ENCODE results near the gene OPCML.
A peak's percentile ranks its signal among the peaks of the same experiment; 100 is the strongest.

Gene OPCML

GRCh38 chr11:133096981-133097380, 435.3 kb downstream of the OPCML start:
- Histone ChIP-seq H3K4me1 (ENCODE audit: control insufficient read depth, insufficient read depth, low read length) (no peaks in the 10 kb centered on the region), H3K36me3 (ENCODE audit: control insufficient read depth, insufficient read depth, low read length) (no peaks in the 10 kb centered on the region), H3K27me3 (ENCODE audit: control insufficient read depth, insufficient read depth, low read length) (no peaks in the 10 kb centered on the region), H3K9me3 (ENCODE audit: control insufficient read depth, insufficient read depth, low read length) (no peaks in the 10 kb centered on the region), H3K4me3 (ENCODE audit: low read depth, low read length) (no peak overlapping the region), H3K9ac (ENCODE audit: low read depth, low read length) (no peak overlapping the region)

- Histone ChIP-seq H3K9me3 (ENCODE audit: control insufficient read depth, insufficient read depth, low read length) (no peaks in the 10 kb centered on the region), H3K36me3 (ENCODE audit: control insufficient read depth, insufficient read depth, low read length) (no peaks in the 10 kb centered on the region), H3K27me3 (ENCODE audit: control insufficient read depth, insufficient read depth, low read length) (peaks cover 10% of the 10 kb centered on the region), H3K4me1 (ENCODE audit: control insufficient read depth, insufficient read depth, low read length) (no peaks in the 10 kb centered on the region), H3K4me3 (ENCODE audit: low read depth, low read length) (no peak overlapping the region), H3K9ac (ENCODE audit: low read depth, low read length) (no peak overlapping the region)
These were observed 445.8 kb downstream of the OPCML start for GRCh38 chr11:133086518-133086917.

GRCh38 chr11:133082841-133083488, 449.3 kb downstream of the OPCML start:
- Histone ChIP-seq H3K4me3 (ENCODE audit: low read depth, low read length) (peak overlapping the region; percentile 65), H3K9me3 (ENCODE audit: control insufficient read depth, insufficient read depth, low read length) (no peaks in the 10 kb centered on the region), H3K9ac (ENCODE audit: low read depth, low read length) (peak overlapping the region; percentile 28), H3K27me3 (ENCODE audit: control insufficient read depth, insufficient read depth, low read length) (peaks cover 12% of the 10 kb centered on the region), H3K36me3 (ENCODE audit: control insufficient read depth, insufficient read depth, low read length) (no peaks in the 10 kb centered on the region), H3K4me1 (ENCODE audit: control insufficient read depth, insufficient read depth, low read length) (peaks cover 8% of the 10 kb centered on the region)

- Histone ChIP-seq H3K27me3 (ENCODE audit: control insufficient read depth, insufficient read depth, low read length) (peaks cover 12% of the 10 kb centered on the region), H3K36me3 (ENCODE audit: control insufficient read depth, insufficient read depth, low read length) (no peaks in the 10 kb centered on the region), H3K4me1 (ENCODE audit: control insufficient read depth, insufficient read depth, low read length) (peaks cover 8% of the 10 kb centered on the region), H3K9me3 (ENCODE audit: control insufficient read depth, insufficient read depth, low read length) (no peaks in the 10 kb centered on the region), H3K4me3 (ENCODE audit: low read depth, low read length) (peak overlapping the region; percentile 19), H3K9ac (ENCODE audit: low read depth, low read length) (no peak overlapping the region)
These were observed 449.9 kb downstream of the OPCML start for GRCh38 chr11:133082453-133082781.

- Histone ChIP-seq H3K4me3 (ENCODE audit: low read depth, low read length) (peak overlapping the region; percentile 39), H3K9me3 (ENCODE audit: control insufficient read depth, insufficient read depth, low read length) (no peaks in the 10 kb centered on the region), H3K9ac (ENCODE audit: low read depth, low read length) (no peak overlapping the region), H3K4me1 (ENCODE audit: control insufficient read depth, insufficient read depth, low read length) (peaks cover 8% of the 10 kb centered on the region), H3K36me3 (ENCODE audit: control insufficient read depth, insufficient read depth, low read length) (no peaks in the 10 kb centered on the region), H3K27me3 (ENCODE audit: control insufficient read depth, insufficient read depth, low read length) (peaks cover 12% of the 10 kb centered on the region)
These were observed 450.4 kb downstream of the OPCML start for GRCh38 chr11:133081730-133082452.

- no peaks in the 10 kb centered on the region for H3K9me3 ChIP-seq (ENCODE audit: control insufficient read depth, insufficient read depth, low read length)
These were observed 451.3 kb downstream of the OPCML start for GRCh38 chr11:133081020-133081419.

GRCh38 chr11:133078591-133079404, 453.5 kb downstream of the OPCML start:
- peaks cover 8% of the 10 kb centered on the region for H3K4me1 ChIP-seq (ENCODE audit: control insufficient read depth, insufficient read depth, low read length)
- no peaks in the 10 kb centered on the region for H3K9me3 ChIP-seq (ENCODE audit: control insufficient read depth, insufficient read depth, low read length)
- H3K27me3 ChIP-seq (ENCODE audit: control insufficient read depth, insufficient read depth, low read length), result peaks cover 7% of the 10 kb centered on the region
- no peak overlapping the region for H3K4me3 ChIP-seq (ENCODE audit: low read depth, low read length)
- no peak overlapping the region for H3K9ac ChIP-seq (ENCODE audit: low read depth, low read length)
- H3K36me3 ChIP-seq (ENCODE audit: control insufficient read depth, insufficient read depth, low read length), result no peaks in the 10 kb centered on the region

More at GRCh38 chr11:133081020-133081419, 451.3 kb downstream of the OPCML start:
- Histone ChIP-seq H3K9ac (ENCODE audit: low read depth, low read length) (no peak overlapping the region), H3K4me1 (ENCODE audit: control insufficient read depth, insufficient read depth, low read length) (peaks cover 8% of the 10 kb centered on the region), H3K27me3 (ENCODE audit: control insufficient read depth, insufficient read depth, low read length) (peaks cover 12% of the 10 kb centered on the region), H3K4me3 (ENCODE audit: low read depth, low read length) (no peak overlapping the region), H3K36me3 (ENCODE audit: control insufficient read depth, insufficient read depth, low read length) (no peaks in the 10 kb centered on the region)

DNA sequence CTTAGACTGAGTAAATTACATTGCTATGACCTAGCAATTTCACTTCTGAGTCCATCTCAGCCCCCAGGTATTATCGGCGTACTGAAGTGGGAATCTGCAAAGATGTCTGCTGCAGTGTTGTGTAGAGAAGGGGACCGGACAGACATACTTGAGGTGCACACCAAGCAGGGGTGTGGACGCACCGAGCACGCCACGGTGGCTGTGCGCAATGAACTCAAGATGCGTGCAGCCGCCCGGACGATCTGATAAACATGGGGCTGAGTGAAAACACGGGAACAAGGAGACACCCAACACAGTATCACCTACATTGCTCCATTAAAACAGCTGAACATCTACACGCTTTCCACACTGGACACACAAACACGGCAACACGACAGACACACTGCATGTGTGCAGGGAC, 454.3 kb downstream of the OPCML start:
- H3K9me3 ChIP-seq (ENCODE audit: control insufficient read depth, insufficient read depth, low read length), result no peaks in the 10 kb centered on the region
- H3K27me3 ChIP-seq (ENCODE audit: control insufficient read depth, insufficient read depth, low read length), result peaks cover 2% of the 10 kb centered on the region
- H3K9ac ChIP-seq (ENCODE audit: low read depth, low read length), result no peak overlapping the region
- no peak overlapping the region for H3K4me3 ChIP-seq (ENCODE audit: low read depth, low read length)
- H3K36me3 ChIP-seq (ENCODE audit: control insufficient read depth, insufficient read depth, low read length), result no peaks in the 10 kb centered on the region
- H3K4me1 ChIP-seq (ENCODE audit: control insufficient read depth, insufficient read depth, low read length), result peaks cover 8% of the 10 kb centered on the region

DNA sequence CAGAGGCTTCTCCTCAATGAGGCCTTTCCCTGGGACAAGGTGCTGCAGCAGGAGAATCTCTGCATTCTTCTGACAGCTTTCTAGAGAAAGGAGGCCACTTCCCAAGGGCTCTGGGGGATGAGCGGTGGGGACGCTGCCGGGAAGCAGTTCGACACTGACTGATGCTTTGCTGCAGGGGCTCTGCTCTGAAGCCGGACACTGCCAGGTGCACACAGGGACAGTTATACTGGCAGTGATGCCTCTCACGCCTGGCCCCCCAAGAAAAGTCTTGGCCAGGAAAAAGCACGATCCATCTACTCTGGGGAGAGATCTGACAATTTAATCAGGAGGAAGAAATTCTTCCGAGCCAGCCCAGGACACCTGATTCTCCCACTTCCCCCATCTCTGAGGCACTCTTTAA, 456.9 kb downstream of the OPCML start:
- H3K36me3 ChIP-seq (ENCODE audit: control insufficient read depth, insufficient read depth, low read length), result no peaks in the 10 kb centered on the region
- no peak overlapping the region for H3K9ac ChIP-seq (ENCODE audit: low read depth, low read length)
- H3K9me3 ChIP-seq (ENCODE audit: control insufficient read depth, insufficient read depth, low read length), result no peaks in the 10 kb centered on the region
- peaks cover 12% of the 10 kb centered on the region for H3K4me1 ChIP-seq (ENCODE audit: control insufficient read depth, insufficient read depth, low read length)
- H3K27me3 ChIP-seq (ENCODE audit: control insufficient read depth, insufficient read depth, low read length), result peaks cover 2% of the 10 kb centered on the region
- H3K4me3 ChIP-seq (ENCODE audit: low read depth, low read length), result no peak overlapping the region

DNA sequence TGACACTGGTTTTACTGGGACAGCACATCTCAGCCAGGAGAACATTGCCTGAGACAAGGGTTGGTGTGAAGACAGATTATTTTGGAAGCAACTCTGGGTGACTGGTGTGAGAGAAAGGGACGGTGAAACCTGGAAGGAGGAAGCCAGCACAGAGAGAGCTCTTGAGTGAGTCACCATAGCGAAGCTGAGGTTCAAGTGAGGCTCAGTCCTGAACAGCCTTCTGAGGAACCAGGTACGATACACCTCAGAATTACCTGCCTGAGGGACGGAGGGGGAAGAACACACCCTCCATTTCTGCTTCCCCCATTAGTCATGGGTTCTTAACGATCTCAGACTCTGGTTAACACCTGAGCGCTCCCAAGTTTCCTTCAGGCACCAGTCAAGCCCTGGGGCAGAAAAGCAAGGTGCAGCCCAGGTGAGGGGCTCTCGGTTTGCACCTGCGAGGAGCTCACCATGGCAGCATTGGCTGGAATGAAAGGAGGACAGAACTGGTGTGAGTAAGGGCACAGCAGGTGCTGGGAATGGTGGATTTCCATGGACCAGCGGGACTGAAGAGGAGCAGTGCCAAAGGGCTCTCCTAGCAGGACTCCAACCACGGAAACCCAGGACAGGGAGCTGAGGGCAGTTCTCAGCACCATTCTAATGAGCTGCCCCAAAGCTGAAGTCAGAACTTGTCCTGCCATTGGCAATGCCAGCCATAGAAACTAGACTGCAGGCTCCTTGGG, 459.3 kb downstream of the OPCML start:
- H3K4me1 ChIP-seq (ENCODE audit: control insufficient read depth, insufficient read depth, low read length), result peaks cover 11% of the 10 kb centered on the region
- H3K4me3 ChIP-seq (ENCODE audit: low read depth, low read length), result no peak overlapping the region
- no peaks in the 10 kb centered on the region for H3K27me3 ChIP-seq (ENCODE audit: control insufficient read depth, insufficient read depth, low read length)
- no peaks in the 10 kb centered on the region for H3K36me3 ChIP-seq (ENCODE audit: control insufficient read depth, insufficient read depth, low read length)
- no peak overlapping the region for H3K9ac ChIP-seq (ENCODE audit: low read depth, low read length)
- no peaks in the 10 kb centered on the region for H3K9me3 ChIP-seq (ENCODE audit: control insufficient read depth, insufficient read depth, low read length)

DNA sequence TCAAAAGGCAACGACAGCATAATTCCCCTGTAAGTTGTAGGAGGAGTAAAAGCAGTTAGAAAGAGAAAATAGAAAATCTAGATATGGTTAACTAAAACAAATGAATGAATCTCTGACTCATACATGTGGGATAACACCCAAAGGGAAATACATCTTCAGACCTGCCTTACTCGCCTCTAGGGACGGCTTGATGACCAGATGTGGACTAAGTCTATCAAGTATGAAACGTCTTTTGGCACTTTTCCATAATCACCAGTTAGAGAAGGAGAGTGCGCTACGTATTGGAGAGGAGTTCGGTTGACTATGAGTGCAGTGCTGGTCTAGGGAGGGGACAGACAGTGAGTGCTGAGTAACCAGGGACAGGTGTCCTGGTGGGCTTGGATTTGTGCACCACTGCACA, 459.9 kb downstream of the OPCML start:
- Histone ChIP-seq H3K9me3 (ENCODE audit: control insufficient read depth, insufficient read depth, low read length) (no peaks in the 10 kb centered on the region), H3K27me3 (ENCODE audit: control insufficient read depth, insufficient read depth, low read length) (no peaks in the 10 kb centered on the region), H3K36me3 (ENCODE audit: control insufficient read depth, insufficient read depth, low read length) (no peaks in the 10 kb centered on the region), H3K4me1 (ENCODE audit: control insufficient read depth, insufficient read depth, low read length) (peaks cover 11% of the 10 kb centered on the region), H3K4me3 (ENCODE audit: low read depth, low read length) (no peak overlapping the region), H3K9ac (ENCODE audit: low read depth, low read length) (no peak overlapping the region)
